SK-N-MC (cell line): ENCODE results near the gene CXXC5.

ENCODE experiments used
- DNase-seq: peaks from one replicate; pipeline ENCODE4 v3.0.0-alpha.2; 2011; ENCODE audit warnings: low read depth, low spot score
- H3K27ac ChIP-seq: fragments of 200-600 bp; sonication (generic); 2 replicates; pipeline ENCODE4 v1.5.1; 2016; ENCODE audit warnings: mixed run types
- H3K36me3 ChIP-seq: fragments of 200-600 bp; sonication (generic); 2 replicates; pipeline ENCODE4 v1.6.1; 2017; ENCODE audit warnings: antibody characterized with exemption, low read length, mixed read lengths; ENCODE audit not compliant: insufficient read depth
- H3K4me3 ChIP-seq: fragments of 200-600 bp; sonication (generic); 2 replicates; pipeline ENCODE4 v1.5.1; 2016
- H3K9ac ChIP-seq: fragments of 200-600 bp; sonication (generic); 2 replicates; pipeline ENCODE4 v1.8.0; 2017; ENCODE audit warnings: mixed run types, mixed read lengths; ENCODE audit not compliant: insufficient read length
- H3K9me3 ChIP-seq: fragments of 200-600 bp; sonication (generic); 2 replicates; pipeline ENCODE4 v1.6.1; 2017; ENCODE audit warnings: low read depth, mild to moderate bottlenecking, antibody characterized with exemption, low read length, moderate library complexity, mixed read lengths
- EZH2 ChIP-seq: fragments of 200-600 bp; sonication (generic); IDR thresholded peaks from one replicate; pipeline ENCODE4 v1.6.1; 2017; ENCODE audit warnings: antibody characterized with exemption
- FOXP2 ChIP-seq: optimal IDR thresholded peaks from 2 replicates; pipeline ENCODE3; 2011; ENCODE audit warnings: mild to moderate bottlenecking, moderate library complexity; ENCODE audit not compliant: insufficient read depth; ENCODE audit errors: extremely low read length, control extremely low read depth
- POLR2AphosphoS5 ChIP-seq: IDR thresholded peaks from 2 replicates; pipeline ENCODE4 v1.6.1; 2012; ENCODE audit warnings: mild to moderate bottlenecking, low read depth, low read length, borderline replicate concordance

Gene CXXC5

DNA sequence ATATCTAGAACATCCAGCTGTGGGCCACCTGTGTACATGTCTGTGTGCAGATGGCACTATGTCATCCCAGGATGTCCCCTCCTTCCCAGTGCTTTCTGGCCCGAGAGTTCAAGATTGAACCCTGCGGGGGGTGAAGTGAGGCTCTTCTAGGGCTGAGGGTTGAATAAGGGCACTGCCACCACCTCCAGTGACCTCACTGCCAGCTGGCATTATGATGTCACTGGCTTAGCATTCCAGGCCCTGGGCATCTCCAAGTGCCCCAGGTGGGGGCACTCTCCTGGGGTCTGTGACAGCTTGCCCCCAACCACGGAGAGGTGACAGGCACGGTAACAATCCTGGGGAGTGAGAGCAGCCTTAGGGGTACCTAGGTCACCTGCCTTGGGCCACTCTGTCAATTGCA lies 27.1 kb downstream of the CXXC5 start:
- no peak for TF ChIP-seq POLR2AphosphoS5
- no peak for TF ChIP-seq FOXP2
- no peak for TF ChIP-seq EZH2
- Histone ChIP-seq H3K27ac (no peak overlapping the region), H3K36me3 (no peaks in the 10 kb centered on the region), H3K4me3 (no peak overlapping the region), H3K9me3 (no peaks in the 10 kb centered on the region), H3K9ac (no peak overlapping the region)
- DNase-seq, result no peak

DNA sequence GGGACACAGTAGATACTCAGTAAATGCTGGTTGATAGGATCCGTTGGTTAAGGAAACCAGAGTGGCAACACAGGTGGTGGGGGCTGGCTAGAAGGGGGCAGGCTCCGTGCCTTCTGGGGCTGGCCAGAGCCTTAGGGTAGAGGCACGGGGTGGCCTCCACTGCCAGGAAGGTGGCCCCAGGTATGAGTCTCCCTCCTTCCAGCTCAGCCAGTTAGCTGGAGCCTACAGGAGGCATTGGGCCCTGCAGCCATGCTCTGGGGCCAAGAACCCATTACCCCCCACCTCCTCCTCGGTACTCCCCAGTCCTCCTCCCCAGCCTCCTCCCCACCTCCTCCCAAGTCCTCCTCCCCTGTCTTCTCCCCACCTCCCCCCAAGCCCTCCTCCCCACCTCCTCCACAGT lies 27.7 kb downstream of the CXXC5 start:
- no peak for DNase-seq
- Histone ChIP-seq H3K36me3 (no peaks in the 10 kb centered on the region), H3K4me3 (no peak overlapping the region), H3K9ac (no peak overlapping the region), H3K27ac (no peak overlapping the region), H3K9me3 (no peaks in the 10 kb centered on the region)
- TF ChIP-seq EZH2 (no peak), FOXP2 (no peak), POLR2AphosphoS5 (no peak)

DNA sequence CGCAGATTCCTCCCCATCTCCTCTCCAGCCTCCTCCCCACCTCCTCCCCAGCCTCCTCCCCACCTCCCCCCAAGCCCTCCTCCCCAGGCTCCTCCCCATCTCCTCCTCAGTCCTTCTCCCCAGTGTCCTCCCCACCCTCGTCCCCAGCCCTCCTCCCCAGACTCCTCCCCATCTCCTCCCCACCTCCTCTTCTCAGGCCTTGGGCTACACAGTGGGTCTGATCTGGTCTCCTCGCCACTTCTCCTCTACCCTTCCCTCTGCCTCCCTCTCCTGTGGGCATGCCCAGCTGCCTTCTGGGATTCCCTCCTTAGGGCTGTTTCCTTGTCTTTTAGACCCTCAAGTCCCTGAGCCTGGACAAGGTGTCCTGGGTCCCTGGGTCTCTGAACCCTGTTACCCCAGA lies 28.3 kb downstream of the CXXC5 start:
- no peak for TF ChIP-seq POLR2AphosphoS5
- no peak for TF ChIP-seq EZH2
- TF ChIP-seq FOXP2, result no peak
- no peak for DNase-seq
- H3K27ac ChIP-seq, result no peak overlapping the region
- no peak overlapping the region for H3K9ac ChIP-seq
- no peaks in the 10 kb centered on the region for H3K36me3 ChIP-seq
- no peaks in the 10 kb centered on the region for H3K9me3 ChIP-seq
- no peak overlapping the region for H3K4me3 ChIP-seq

DNA sequence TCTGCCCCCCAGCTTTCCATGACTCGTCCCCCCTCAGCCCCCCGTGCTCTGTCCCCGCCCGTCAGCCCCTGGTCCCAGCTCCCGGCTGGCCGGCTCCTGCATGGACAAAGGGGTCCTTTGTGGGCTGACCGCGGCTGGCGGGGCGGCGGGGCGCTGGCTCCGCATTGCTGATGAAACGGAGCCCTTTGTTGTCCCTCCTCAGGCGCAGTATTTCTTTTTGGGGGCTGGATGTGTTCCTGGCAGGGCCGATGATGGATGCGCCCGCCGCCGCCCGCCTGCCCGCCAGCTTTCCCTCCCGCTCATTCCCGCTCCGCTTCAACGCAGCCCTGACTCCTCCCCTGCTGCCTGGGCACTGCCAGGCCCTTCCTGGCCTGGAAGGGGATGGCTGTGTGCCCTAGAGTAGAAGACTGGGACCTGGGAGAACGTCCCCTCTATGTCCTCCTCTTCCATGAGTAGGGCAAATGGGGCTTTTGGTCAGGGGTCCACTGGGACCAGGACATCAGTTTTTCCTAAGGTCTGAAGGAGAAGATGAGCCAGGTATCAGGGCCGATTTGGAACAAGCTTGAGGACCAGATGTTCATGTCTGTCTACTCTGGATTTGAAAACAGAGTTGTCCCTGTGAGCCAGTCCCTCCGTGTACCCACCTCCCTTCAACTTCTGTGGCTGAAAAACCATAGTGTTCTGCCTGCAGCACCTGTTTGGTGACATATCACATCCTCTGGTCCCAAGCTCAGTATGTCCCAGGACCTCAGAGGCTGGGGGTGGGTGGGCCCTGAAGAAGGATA lies 29.0 kb downstream of the CXXC5 start:
- Histone ChIP-seq H3K36me3 (no peaks in the 10 kb centered on the region), H3K9me3 (no peaks in the 10 kb centered on the region), H3K9ac (no peak overlapping the region), H3K27ac (no peak overlapping the region), H3K4me3 (no peak overlapping the region)
- TF ChIP-seq FOXP2 (no peak), EZH2 (no peak), POLR2AphosphoS5 (no peak)
- no peak for DNase-seq

DNA sequence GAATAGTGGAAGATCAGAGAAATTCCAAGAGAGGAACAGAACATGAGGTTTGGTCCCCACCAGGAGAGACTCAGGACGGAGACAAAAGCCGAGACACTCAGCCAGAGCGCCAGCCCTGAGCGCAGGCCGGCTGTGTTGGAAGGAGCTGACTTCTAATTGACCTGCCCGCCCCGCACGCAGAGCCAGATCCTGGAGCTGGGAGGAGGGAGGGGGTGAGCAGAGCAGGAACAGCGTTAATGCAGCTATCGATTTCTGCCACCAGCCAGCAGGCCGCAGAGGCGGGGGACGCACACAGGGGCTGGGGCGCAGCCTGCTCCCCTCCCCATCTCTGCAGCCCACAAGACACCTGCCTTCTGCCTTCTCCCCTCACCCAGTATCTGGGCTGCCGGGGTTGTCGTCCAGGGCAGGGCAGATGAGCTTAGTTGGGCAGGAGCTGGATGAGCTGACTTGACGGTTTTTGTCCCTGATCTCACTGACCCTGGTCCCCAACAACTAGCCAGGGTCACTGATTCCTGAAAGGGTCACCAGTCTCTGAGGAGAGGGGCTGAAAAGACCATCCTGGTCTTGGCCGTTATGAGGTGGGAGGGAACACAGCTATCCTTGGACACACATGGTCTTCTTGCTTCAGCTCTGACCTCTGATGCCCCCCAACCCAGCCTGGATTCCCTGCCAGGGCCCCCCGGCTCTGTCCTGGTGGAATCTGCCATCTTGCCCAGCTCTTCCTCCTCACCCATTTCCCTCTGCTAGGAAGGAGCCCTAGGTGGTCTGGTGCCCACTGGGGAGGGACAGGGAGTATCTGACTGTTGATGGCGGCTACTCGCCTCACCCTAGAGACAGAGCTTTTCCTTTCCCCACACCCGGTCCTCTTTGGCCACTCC lies 29.8 kb downstream of the CXXC5 start:
- no peak overlapping the region for H3K27ac ChIP-seq
- no peak overlapping the region for H3K4me3 ChIP-seq
- no peaks in the 10 kb centered on the region for H3K9me3 ChIP-seq
- DNase-seq, result no peak
- H3K9ac ChIP-seq, result no peak overlapping the region
- no peak for TF ChIP-seq FOXP2
- no peak for TF ChIP-seq EZH2
- no peak for TF ChIP-seq POLR2AphosphoS5
- no peaks in the 10 kb centered on the region for H3K36me3 ChIP-seq

DNA sequence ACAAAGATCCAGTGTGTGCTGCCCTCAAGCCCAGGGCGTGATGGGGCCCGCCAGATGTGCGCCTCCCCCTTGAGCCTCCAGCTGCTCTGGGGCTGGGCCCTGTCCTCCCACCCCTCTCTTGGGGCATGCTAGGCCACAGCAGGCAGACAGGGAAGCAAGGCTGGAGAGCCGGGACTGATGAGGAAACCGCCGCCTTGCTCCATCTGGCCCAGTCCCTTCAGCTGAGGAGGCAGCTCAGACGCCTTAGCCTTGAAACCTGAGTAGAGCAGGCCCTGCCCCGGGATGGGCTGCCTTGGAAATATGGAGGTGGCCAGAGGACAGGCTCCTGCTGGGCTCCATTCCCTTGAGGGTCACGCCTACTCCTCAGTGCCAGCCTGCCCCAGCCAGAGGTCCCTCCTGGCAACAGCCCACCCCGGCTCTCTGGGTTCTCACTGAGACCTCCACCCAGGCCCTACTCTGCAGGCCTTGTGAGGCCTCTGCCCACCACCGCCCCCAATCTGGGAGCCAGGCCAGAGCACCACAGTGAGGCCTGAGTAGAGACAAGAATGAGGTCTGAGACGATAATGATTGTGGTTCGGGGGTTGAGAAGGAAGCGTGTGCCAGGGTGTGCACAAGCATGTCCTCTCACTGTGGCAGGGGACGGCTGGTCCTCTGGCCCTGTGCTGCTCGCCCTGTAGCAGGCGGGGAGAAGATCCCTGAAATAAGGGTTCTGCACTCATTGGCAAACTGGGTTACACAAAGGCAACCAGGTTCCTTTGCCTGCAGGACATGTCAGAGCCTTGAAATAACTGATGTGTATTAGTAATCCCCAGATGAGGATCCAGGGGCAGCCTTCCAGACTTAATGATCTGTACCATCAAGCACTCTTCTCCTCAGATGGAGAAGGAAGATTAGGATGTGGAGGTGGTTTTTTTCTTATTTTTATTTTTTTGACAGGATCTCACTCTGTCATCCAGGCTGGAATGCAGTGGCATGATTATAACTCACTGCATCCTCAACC lies 30.9 kb downstream of the CXXC5 start:
- Histone ChIP-seq H3K36me3 (no peaks in the 10 kb centered on the region), H3K4me3 (no peak overlapping the region), H3K9ac (no peak overlapping the region), H3K9me3 (no peaks in the 10 kb centered on the region), H3K27ac (no peak overlapping the region)
- DNase-seq, result no peak
- no peak for TF ChIP-seq FOXP2
- TF ChIP-seq POLR2AphosphoS5, result no peak
- TF ChIP-seq EZH2, result no peak

DNA sequence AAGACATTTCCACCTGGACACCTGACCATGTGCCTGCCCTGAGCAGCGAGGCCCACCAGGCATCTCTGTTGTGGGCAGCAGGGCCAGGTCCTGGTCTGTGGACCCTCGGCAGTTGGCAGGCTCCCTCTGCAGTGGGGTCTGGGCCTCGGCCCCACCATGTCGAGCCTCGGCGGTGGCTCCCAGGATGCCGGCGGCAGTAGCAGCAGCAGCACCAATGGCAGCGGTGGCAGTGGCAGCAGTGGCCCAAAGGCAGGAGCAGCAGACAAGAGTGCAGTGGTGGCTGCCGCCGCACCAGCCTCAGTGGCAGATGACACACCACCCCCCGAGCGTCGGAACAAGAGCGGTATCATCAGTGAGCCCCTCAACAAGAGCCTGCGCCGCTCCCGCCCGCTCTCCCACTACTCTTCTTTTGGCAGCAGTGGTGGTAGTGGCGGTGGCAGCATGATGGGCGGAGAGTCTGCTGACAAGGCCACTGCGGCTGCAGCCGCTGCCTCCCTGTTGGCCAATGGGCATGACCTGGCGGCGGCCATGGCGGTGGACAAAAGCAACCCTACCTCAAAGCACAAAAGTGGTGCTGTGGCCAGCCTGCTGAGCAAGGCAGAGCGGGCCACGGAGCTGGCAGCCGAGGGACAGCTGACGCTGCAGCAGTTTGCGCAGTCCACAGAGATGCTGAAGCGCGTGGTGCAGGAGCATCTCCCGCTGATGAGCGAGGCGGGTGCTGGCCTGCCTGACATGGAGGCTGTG lies 32.4 kb downstream of the CXXC5 start:
- Histone ChIP-seq H3K9ac (no peak overlapping the region), H3K36me3 (no peaks in the 10 kb centered on the region)
- no peak for TF ChIP-seq EZH2
- TF ChIP-seq POLR2AphosphoS5, result no peak
- TF ChIP-seq FOXP2, result no peak

DNA sequence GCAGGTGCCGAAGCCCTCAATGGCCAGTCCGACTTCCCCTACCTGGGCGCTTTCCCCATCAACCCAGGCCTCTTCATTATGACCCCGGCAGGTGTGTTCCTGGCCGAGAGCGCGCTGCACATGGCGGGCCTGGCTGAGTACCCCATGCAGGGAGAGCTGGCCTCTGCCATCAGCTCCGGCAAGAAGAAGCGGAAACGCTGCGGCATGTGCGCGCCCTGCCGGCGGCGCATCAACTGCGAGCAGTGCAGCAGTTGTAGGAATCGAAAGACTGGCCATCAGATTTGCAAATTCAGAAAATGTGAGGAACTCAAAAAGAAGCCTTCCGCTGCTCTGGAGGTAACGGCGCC lies 32.9 kb downstream of the CXXC5 start:
- H3K27ac ChIP-seq, result no peak overlapping the region
- no peak overlapping the region for H3K9ac ChIP-seq
- no peak overlapping the region for H3K4me3 ChIP-seq
- DNase-seq, result no peak
- TF ChIP-seq POLR2AphosphoS5 (no peak), FOXP2 (no peak), EZH2 (no peak)
- no peaks in the 10 kb centered on the region for H3K9me3 ChIP-seq
- H3K36me3 ChIP-seq, result no peaks in the 10 kb centered on the region

More for the DNA sequence above, 32.4 kb downstream of the CXXC5 start:
- Histone ChIP-seq H3K27ac (no peak overlapping the region), H3K9me3 (no peaks in the 10 kb centered on the region), H3K4me3 (no peak overlapping the region)
- DNase-seq, result no peak
